H9 (cell line): ENCODE results near the gene GORASP1. TPM values are rescaled to one million over a fixed set of nuclear protein-coding genes. Genes with fewer than 3 reads are reported as not detected.

Experiments used
- DNase-seq: peaks from one replicate; pipeline ENCODE4 v3.0.0-alpha.2; 2017
- H2AFZ ChIP-seq: one replicate; pipeline ENCODE4 v1.6.1; 2013; ENCODE audit warnings: mild to moderate bottlenecking, low read length, control low read depth, moderate library complexity
- H2AK5ac ChIP-seq: 2 replicates; pipeline ENCODE4 v1.6.1; 2013; ENCODE audit warnings: low read length, control low read depth, mixed read lengths; ENCODE audit not compliant: insufficient read length
- H2BK120ac ChIP-seq: one replicate; pipeline ENCODE4 v1.6.1; 2013; ENCODE audit warnings: low read depth, mild to moderate bottlenecking, low read length, control low read depth, inconsistent platforms; ENCODE audit not compliant: poor library complexity, severe bottlenecking
- H2BK12ac ChIP-seq: 2 replicates; pipeline ENCODE4 v1.6.1; 2013; ENCODE audit warnings: low read length, control low read depth, mixed read lengths, low read depth; ENCODE audit not compliant: insufficient read length
- H2BK15ac ChIP-seq: 2 replicates; pipeline ENCODE4 v1.6.1; 2013; ENCODE audit warnings: low read depth, low read length, control low read depth
- H2BK20ac ChIP-seq: one replicate; pipeline ENCODE4 v1.6.1; 2013; ENCODE audit warnings: low read depth, mild to moderate bottlenecking, low read length, control low read depth, inconsistent platforms; ENCODE audit not compliant: poor library complexity, severe bottlenecking
- H2BK5ac ChIP-seq: 2 replicates; pipeline ENCODE4 v1.6.1; 2013; ENCODE audit warnings: low read length, control low read depth, mixed read lengths; ENCODE audit not compliant: insufficient read length
- H3K14ac ChIP-seq: 2 replicates; pipeline ENCODE4 v1.6.1; 2013; ENCODE audit warnings: low read length, control low read depth; ENCODE audit not compliant: insufficient read depth
- H3K18ac ChIP-seq: 2 replicates; pipeline ENCODE4 v1.6.1; 2013; ENCODE audit warnings: low read depth, mild to moderate bottlenecking, mixed read lengths, low read length, control low read depth; ENCODE audit not compliant: insufficient read length
- H3K23ac ChIP-seq: 2 replicates; pipeline ENCODE4 v1.6.1; 2013; ENCODE audit warnings: low read length, control low read depth, mixed read lengths, low read depth; ENCODE audit not compliant: insufficient read length
- H3K23me2 ChIP-seq: 2 replicates; pipeline ENCODE4 v1.6.1; 2013; ENCODE audit warnings: low read depth, mild to moderate bottlenecking, mixed read lengths, low read length, control low read depth; ENCODE audit not compliant: insufficient read length, poor library complexity, severe bottlenecking
- H3K27ac ChIP-seq: 2 replicates; pipeline ENCODE4 v1.5.1; 2013; ENCODE audit warnings: low read length, control low read depth, mixed read lengths, low read depth; ENCODE audit not compliant: insufficient read length
- H3K27me3 ChIP-seq: 2 replicates; pipeline ENCODE4 v1.6.1; 2013; ENCODE audit warnings: low read length, control low read depth, inconsistent platforms; ENCODE audit not compliant: insufficient read depth
- H3K4ac ChIP-seq: 2 replicates; pipeline ENCODE4 v1.6.1; 2013; ENCODE audit warnings: low read depth, mild to moderate bottlenecking, control low read depth, inconsistent platforms, low read length, moderate library complexity
- H3K4me1 ChIP-seq: 2 replicates; pipeline ENCODE4 v1.6.1; 2013; ENCODE audit warnings: low read length, control low read depth, inconsistent platforms; ENCODE audit not compliant: insufficient read depth
- H3K4me2 ChIP-seq: 2 replicates; pipeline ENCODE4 v1.6.1; 2013; ENCODE audit warnings: low read length, control low read depth, mixed read lengths; ENCODE audit not compliant: insufficient read length, insufficient read depth
- H3K56ac ChIP-seq: 2 replicates; pipeline ENCODE4 v1.6.1; 2013; ENCODE audit warnings: low read depth, mild to moderate bottlenecking, mixed read lengths, low read length, control low read depth; ENCODE audit not compliant: insufficient read length
- H3K79me1 ChIP-seq: 2 replicates; pipeline ENCODE4 v1.6.1; 2013; ENCODE audit warnings: low read depth, mild to moderate bottlenecking, moderate library complexity, low read length, control low read depth, inconsistent platforms; ENCODE audit not compliant: insufficient read depth, poor library complexity, severe bottlenecking
- H3K79me2 ChIP-seq: 2 replicates; pipeline ENCODE4 v1.6.1; 2013; ENCODE audit warnings: low read length, control low read depth, inconsistent platforms; ENCODE audit not compliant: insufficient read depth
- H3K9ac ChIP-seq: 2 replicates; pipeline ENCODE4 v1.6.1; 2013; ENCODE audit warnings: low read length, control low read depth, mixed read lengths; ENCODE audit not compliant: insufficient read length; ENCODE audit errors: extremely low read depth
- H3K9me3 ChIP-seq: one replicate; pipeline ENCODE4 v1.6.1; 2013; ENCODE audit warnings: low read depth, low read length, inconsistent platforms; ENCODE audit not compliant: control insufficient read depth
- H3T11ph ChIP-seq: one replicate; pipeline ENCODE4 v1.6.1; 2013; ENCODE audit warnings: mild to moderate bottlenecking, low read length, control low read depth, inconsistent platforms
- H4K20me1 ChIP-seq: one replicate; pipeline ENCODE4 v1.6.1; 2013; ENCODE audit not compliant: control insufficient read depth, insufficient read length, insufficient read depth
- H4K5ac ChIP-seq: 2 replicates; pipeline ENCODE4 v1.6.1; 2013; ENCODE audit warnings: low read depth, mild to moderate bottlenecking, mixed read lengths, low read length, control low read depth; ENCODE audit not compliant: insufficient read length
- H4K8ac ChIP-seq: replicated peaks from 2 replicates; pipeline ENCODE4 v1.6.1; 2013; ENCODE audit warnings: low read length, control low read depth, mixed read lengths, low read depth; ENCODE audit not compliant: insufficient read length
- H4K91ac ChIP-seq: 2 replicates; pipeline ENCODE4 v1.6.1; 2013; ENCODE audit warnings: low read depth, mild to moderate bottlenecking, moderate library complexity, mixed read lengths, low read length, control low read depth; ENCODE audit not compliant: insufficient read length
- H3K27ac Mint-ChIP-seq, 3 experiments: 2 replicates in 2 of 3; 3 replicates in 1 of 3; pipeline ENCODE4 v1.8.0; 2020 to 2021; ENCODE audit warnings: mixed read lengths in 3 of 3, mild to moderate bottlenecking in 1 of 3, moderate library complexity in 1 of 3
- H3K27me3 Mint-ChIP-seq: 2 replicates; pipeline ENCODE4 v1.8.0; 2021; ENCODE audit warnings: low read depth, mild to moderate bottlenecking, moderate library complexity, mixed read lengths
- H3K36me3 Mint-ChIP-seq, 3 experiments: 2 replicates in 2 of 3; 3 replicates in 1 of 3; pipeline ENCODE4 v1.8.0; 2020 to 2021; ENCODE audit warnings: low read depth in 3 of 3, mixed read lengths in 3 of 3; ENCODE audit not compliant: insufficient read depth in 1 of 3
- H3K4me1 Mint-ChIP-seq, 2 experiments: 2 replicates each; pipeline ENCODE4 v1.8.0; 2020; ENCODE audit warnings: mixed read lengths in 2 of 2
- H3K4me3 Mint-ChIP-seq, 2 experiments: 2 replicates in 1 of 2; 3 replicates in 1 of 2; pipeline ENCODE4 v1.8.0; 2020 to 2021; ENCODE audit warnings: mild to moderate bottlenecking in 2 of 2, mixed read lengths in 2 of 2, moderate library complexity in 1 of 2
- H3K9me3 Mint-ChIP-seq, 2 experiments: 2 replicates in 1 of 2; 3 replicates in 1 of 2; pipeline ENCODE4 v1.8.0; 2020; ENCODE audit warnings: mild to moderate bottlenecking in 2 of 2, mixed read lengths in 2 of 2, moderate library complexity in 1 of 2
- CTCF ChIP-seq: fragments of 200-600 bp; sonication (generic); conservative IDR thresholded peaks from 3 replicates; pipeline ENCODE4 v1.8.0; 2021; ENCODE audit warnings: antibody characterized with exemption, mild to moderate bottlenecking
- WGBS: extraction: QIAGEN DNeasy Blood & Tissue Kit; methylation state at CpG from one replicate; pipeline ENCODE4 v1.1.7; 2013; ENCODE audit warnings: missing lambda C conversion rate, low lambda C conversion rate, mixed read lengths; ENCODE audit not compliant: insufficient read length; ENCODE audit errors: extremely low coverage; 5-methylcytosine and 5-hydroxymethylcytosine counted together
- total RNA-seq: library from RNA; stranded (reverse); gene quantifications from 2 replicates; pipeline ENCODE4 v1.2.1, GENCODE V29; 2021

Gene GORASP1
- total RNA-seq, 1 experiment from 2014 or later: 37.4 TPM

- no peak overlapping the region for H2AFZ ChIP-seq
Observed at GRCh38 chr3:39146611-39147591, 39.5 kb upstream of the GORASP1 start.

More at GRCh38 chr3:39146611-39147591, 39.5 kb upstream of the GORASP1 start:
- H3K23me2 ChIP-seq: peaks cover 2% of the 10 kb centered on the region
- no peak overlapping the region for H4K5ac ChIP-seq
- no peak overlapping the region for H3K9ac ChIP-seq
- no peak overlapping the region for H3K27ac ChIP-seq
- H3K27ac Mint-ChIP-seq: peak overlapping the region; percentile 68 to 95 (median 85)
- no peak overlapping the region for H2BK5ac ChIP-seq
- no peak overlapping the region for H2BK20ac ChIP-seq
- no peaks in the 10 kb centered on the region for H3K79me1 ChIP-seq
- no peaks in the 10 kb centered on the region for H3K9me3 ChIP-seq
- no peaks in the 10 kb centered on the region for H3K27me3 ChIP-seq
- H3K14ac ChIP-seq: peak overlapping the region; percentile 36; the same call in 1 of the 2 replicates
- H3K4me1 Mint-ChIP-seq: peaks cover 52 to 59% of the 10 kb centered on the region in 2 experiments
- peak overlapping the region; percentile 7 for H3K23ac ChIP-seq
- H3K27me3 Mint-ChIP-seq: peaks cover 2% of the 10 kb centered on the region; the same call in 1 of the 2 replicates
- H4K8ac ChIP-seq: no peak overlapping the region
- H4K20me1 ChIP-seq: no peaks in the 10 kb centered on the region
- no peak overlapping the region for H3T11ph ChIP-seq
- peak overlapping the region in 1 of 2 experiments; percentile 45; a peak in 4 of 5 replicates for H3K4me3 Mint-ChIP-seq
- no peak overlapping the region for H2BK15ac ChIP-seq
- H3K4me2 ChIP-seq: peak overlapping the region; percentile 1
- H3K36me3 Mint-ChIP-seq: peaks cover 14 to 52% (median 44%) of the 10 kb centered on the region in 3 experiments; a peak in 6 of 7 replicates
- H4K91ac ChIP-seq: no peak overlapping the region
- peaks cover 5% of the 10 kb centered on the region; the same call in 1 of the 2 replicates for H3K79me2 ChIP-seq
- H3K4me1 ChIP-seq: peaks cover 22% of the 10 kb centered on the region; the same call in 1 of the 2 replicates
- no peak overlapping the region for H3K56ac ChIP-seq
- TF ChIP-seq CTCF: no peak
- H2BK120ac ChIP-seq: no peak overlapping the region
- no peak overlapping the region; the same call in 1 of the 2 replicates for H3K4ac ChIP-seq
- WGBS: no CpG with 5 or more reads among the region's 15 CpGs
- no peaks in the 10 kb centered on the region for H3K9me3 Mint-ChIP-seq
- H2BK12ac ChIP-seq: no peak overlapping the region
- peak; percentile 37 for DNase-seq
- peak overlapping the region; percentile 15 for H3K18ac ChIP-seq
- no peak overlapping the region for H2AK5ac ChIP-seq
